Brain microvascular endothelial cell (primary cell): ENCODE measurements around the gene GNG7.
A peak's percentile ranks its signal among the peaks of the same experiment; 100 is the strongest.

ENCODE experiments used
- DNase-seq: peaks from one replicate; pipeline ENCODE4 v3.0.0-alpha.2; 2020
- H3K27ac ChIP-seq: fragments of 250-450 bp; sonication (Bioruptor Pico); 2 replicates; pipeline ENCODE4 v1.5.1; 2020; ENCODE audit warnings: mild to moderate bottlenecking, moderate library complexity
- H3K27me3 ChIP-seq: fragments of 250-450 bp; sonication (Bioruptor Pico); replicated peaks from 2 replicates; pipeline ENCODE4 v1.5.1; 2020; ENCODE audit warnings: mild to moderate bottlenecking
- H3K36me3 ChIP-seq: fragments of 250-450 bp; sonication (Bioruptor Pico); replicated peaks from 2 replicates; pipeline ENCODE4 v1.5.1; 2020; ENCODE audit warnings: mild to moderate bottlenecking
- H3K4me3 ChIP-seq: 2 replicates; pipeline ENCODE4 v1.5.1; 2011; ENCODE audit warnings: low read depth, mild to moderate bottlenecking, control low read depth, low read length, moderate library complexity
- in situ Hi-C: cut with HindIII; loops from 2 replicates; pipeline ENCODE4 v1.10.0; 2017; ENCODE audit warnings: low sequenced_read_pairs, low pct_ligation_motif_present
- TF ChIP-seq, protein P1 (sequence below): IDR thresholded peaks from 2 replicates; pipeline ENCODE4 v1.5.1; 2011; ENCODE audit warnings: low read depth, mild to moderate bottlenecking, moderate library complexity, low read length, control low read depth, inconsistent platforms; ENCODE audit errors: missing control alignments

GNG7 gene

GRCh38 chr19:2691951-2692350 is 10.5 kb downstream of the GNG7 start:
- H3K4me3 ChIP-seq, result no peak overlapping the region
- TF ChIP-seq, protein P1, sequence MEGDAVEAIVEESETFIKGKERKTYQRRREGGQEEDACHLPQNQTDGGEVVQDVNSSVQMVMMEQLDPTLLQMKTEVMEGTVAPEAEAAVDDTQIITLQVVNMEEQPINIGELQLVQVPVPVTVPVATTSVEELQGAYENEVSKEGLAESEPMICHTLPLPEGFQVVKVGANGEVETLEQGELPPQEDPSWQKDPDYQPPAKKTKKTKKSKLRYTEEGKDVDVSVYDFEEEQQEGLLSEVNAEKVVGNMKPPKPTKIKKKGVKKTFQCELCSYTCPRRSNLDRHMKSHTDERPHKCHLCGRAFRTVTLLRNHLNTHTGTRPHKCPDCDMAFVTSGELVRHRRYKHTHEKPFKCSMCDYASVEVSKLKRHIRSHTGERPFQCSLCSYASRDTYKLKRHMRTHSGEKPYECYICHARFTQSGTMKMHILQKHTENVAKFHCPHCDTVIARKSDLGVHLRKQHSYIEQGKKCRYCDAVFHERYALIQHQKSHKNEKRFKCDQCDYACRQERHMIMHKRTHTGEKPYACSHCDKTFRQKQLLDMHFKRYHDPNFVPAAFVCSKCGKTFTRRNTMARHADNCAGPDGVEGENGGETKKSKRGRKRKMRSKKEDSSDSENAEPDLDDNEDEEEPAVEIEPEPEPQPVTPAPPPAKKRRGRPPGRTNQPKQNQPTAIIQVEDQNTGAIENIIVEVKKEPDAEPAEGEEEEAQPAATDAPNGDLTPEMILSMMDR, result no peak
- H3K27ac ChIP-seq, result no peak overlapping the region
- in situ Hi-C loops, result no loop called here
- no peaks in the 10 kb centered on the region for H3K36me3 ChIP-seq
- H3K27me3 ChIP-seq, result no peaks in the 10 kb centered on the region
- DNase-seq, result no peak

DNA sequence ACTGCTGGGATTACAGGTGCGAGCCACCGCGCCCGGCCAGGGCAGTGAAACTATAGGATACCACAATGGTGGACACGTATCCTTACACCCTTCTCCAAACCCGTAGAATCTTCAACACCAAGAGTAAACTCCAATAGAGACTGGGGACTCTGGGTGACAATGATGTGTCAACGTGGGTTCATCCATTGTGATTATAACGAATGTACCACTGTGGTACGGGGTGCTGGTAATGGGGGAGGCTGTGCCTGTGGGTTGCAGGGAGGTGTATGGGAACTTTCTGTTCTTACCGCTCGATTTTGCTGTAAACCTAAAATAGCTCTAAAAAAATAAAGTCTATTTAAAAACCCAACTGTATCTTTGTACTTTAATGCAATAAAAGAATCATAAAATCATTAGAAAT is 11.6 kb downstream of the GNG7 start:
- in situ Hi-C loops, result no loop called here
- TF ChIP-seq, protein P1, result no peak
- no peaks in the 10 kb centered on the region for H3K36me3 ChIP-seq
- DNase-seq, result no peak
- H3K4me3 ChIP-seq, result no peak overlapping the region
- H3K27me3 ChIP-seq, result no peaks in the 10 kb centered on the region
- H3K27ac ChIP-seq, result no peak overlapping the region

DNA sequence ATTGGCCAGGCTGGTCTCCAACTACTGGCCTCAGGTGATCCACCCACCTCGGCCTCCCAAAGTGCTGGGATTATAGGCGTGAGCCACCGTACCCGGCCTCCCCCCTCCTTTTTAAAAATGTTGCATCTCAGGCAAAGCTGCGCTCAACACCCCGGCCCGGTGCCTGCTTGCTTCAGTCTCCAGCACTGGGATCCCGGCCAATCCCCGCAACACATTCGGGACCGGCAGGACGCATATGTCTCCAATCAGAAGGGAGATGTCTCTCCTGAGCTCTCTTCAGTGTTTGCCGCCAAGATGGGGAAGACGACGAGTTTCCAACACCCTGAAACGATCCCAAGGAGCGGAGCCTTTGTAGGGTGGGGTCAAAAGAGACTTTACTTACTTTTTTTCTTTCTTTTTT is 16.1 kb downstream of the GNG7 start:
- TF ChIP-seq, protein P1, result no peak
- Histone ChIP-seq H3K27me3 (no peaks in the 10 kb centered on the region), H3K36me3 (no peaks in the 10 kb centered on the region), H3K27ac (no peak overlapping the region), H3K4me3 (no peak overlapping the region)
- in situ Hi-C loops, result no loop called here
- no peak for DNase-seq

DNA sequence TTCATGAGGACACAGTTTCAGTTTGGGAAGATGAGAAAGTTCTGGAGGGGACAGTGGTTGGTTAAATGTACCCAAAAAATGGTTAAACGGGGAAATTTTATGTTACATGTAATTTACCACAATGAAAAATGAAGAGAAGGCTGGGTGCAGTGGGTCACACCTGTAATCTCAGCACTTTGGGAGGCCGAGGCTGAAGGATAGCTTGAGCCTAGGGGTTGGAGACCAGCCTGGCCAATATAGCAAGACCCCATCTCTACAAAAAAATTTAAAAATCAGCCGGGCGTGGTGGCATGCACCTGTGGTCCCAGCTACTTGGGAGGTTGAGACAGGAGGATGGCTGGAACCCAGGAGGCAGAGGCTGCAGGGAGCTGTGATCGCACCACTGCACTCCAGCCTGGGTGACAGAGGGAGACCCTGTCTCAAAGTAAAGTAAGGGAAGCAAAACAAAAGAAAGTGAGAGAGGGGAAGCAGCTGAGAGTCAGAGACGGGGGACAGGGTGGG is 17.2 kb downstream of the GNG7 start:
- Histone ChIP-seq H3K36me3 (no peaks in the 10 kb centered on the region), H3K27ac (no peak overlapping the region)

GRCh38 chr19:2683430-2684003 is 19.0 kb downstream of the GNG7 start:
- H3K4me3 ChIP-seq, result no peak overlapping the region
- in situ Hi-C loops, result no loop called here
- no peaks in the 10 kb centered on the region for H3K36me3 ChIP-seq
- H3K27me3 ChIP-seq, result no peaks in the 10 kb centered on the region
- DNase-seq, result no peak
- H3K27ac ChIP-seq, result no peak overlapping the region
- TF ChIP-seq, protein P1, result no peak

More for the DNA sequence above, 17.2 kb downstream of the GNG7 start:
- H3K4me3 ChIP-seq, result peak overlapping the region; percentile 17
- H3K27me3 ChIP-seq, result no peaks in the 10 kb centered on the region
- DNase-seq, result no peak
- in situ Hi-C loops, result no loop called here
- TF ChIP-seq, protein P1, result no peak

- H3K27ac ChIP-seq, result no peak overlapping the region
- in situ Hi-C loops, result no loop called here
- no peak for DNase-seq
- TF ChIP-seq, protein P1, result no peak
- no peak overlapping the region for H3K4me3 ChIP-seq
- peaks cover 4% of the 10 kb centered on the region for H3K27me3 ChIP-seq
- no peaks in the 10 kb centered on the region for H3K36me3 ChIP-seq
Observed at GRCh38 chr19:2680808-2681207, 21.7 kb downstream of the GNG7 start.
